ENCODE data around the gene CEP95.

The CEP95 gene

DNA sequence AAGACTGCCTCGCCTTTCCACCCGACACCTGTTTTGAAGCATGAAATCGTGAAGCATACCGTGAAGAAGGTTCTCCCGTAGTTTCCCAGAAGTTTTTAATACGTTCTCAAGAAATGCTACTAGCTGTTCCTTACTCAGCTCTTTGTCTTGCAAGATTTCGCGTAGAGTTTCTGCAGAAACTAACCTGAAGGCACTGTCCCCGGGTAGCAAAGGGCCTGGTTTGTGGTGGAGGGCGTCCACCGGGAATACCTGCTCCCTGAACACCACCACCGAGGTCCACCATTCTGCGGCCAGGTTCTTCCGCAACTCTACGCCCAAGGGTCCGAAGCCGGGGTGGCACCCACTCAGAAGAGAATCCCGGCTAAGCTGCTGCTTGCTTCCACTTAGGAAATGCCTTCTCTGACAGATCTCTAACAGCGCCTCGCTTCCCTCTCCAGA lies 10.4 kb upstream of the CEP95 start:
- DNase-seq, result no peak

DNA sequence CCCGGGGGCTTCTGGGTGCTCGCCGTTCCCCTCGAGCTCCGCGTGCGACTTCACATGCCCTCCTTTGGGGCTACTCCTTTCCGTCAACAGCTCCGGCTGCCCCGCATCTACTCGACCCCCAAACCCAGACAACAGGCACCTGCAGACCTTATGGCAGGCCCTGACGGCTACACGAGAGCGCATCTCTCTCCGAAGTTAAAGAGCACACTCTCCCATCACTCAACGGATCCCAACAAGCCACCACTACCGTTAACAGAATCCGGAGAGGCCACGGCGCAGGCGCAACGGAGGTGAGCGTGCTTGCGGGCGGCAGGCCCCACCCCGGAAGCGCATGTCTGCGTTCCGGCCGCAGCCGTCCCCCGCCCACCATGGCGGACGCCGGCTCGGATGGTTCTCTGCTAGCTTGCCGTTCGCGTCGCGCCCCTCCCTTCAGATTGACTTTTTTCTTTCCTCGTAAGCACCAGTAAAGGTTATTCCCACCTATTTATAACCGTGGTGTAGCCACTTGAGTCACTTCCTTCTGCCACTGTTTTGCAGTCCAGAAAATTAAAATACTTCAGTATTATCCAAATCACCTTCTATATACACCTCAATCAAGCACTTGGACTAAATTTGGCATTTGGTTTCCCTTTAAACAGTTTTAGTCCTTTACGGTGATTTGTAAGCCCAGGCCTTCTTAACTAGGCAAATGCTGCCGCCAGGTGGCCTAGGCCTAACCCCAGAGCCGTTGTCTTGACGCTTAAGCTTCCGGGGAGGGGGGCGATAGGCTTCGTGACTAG lies 9.8 kb upstream of the CEP95 start, which contains the start of gene POLG2:
Gene POLG2, minus strand, starts transcription at position 269 of the 779 bp plus-strand sequence. Its CDS starts 86 bp downstream, at position 183.
- DNase-seq, result peak; percentile 71 to 83

DNA sequence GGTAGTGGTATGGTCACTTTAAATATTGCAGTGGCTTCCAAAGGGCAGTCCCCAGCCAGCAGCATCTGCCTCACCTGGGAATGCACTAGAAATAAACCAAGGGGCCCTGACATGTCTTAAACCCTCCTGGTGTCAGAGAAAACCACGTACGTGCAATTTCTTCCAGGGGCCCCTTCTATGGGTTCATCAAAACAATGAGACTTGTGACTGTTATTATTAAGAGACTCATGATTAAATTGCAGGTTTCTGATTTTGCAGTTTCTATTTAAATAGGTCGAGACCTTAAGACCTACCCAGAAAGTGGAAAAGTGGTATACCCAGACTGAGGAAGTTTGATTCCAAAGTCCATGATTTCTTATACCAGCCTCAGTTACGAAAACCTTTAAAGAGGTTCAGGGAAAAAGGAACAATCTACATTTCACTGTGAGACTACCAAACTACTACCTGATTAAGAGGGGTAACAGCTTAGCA lies 9.2 kb upstream of the CEP95 start:
- DNase-seq, result peak in 1 of 2 experiments; percentile 38

DNA sequence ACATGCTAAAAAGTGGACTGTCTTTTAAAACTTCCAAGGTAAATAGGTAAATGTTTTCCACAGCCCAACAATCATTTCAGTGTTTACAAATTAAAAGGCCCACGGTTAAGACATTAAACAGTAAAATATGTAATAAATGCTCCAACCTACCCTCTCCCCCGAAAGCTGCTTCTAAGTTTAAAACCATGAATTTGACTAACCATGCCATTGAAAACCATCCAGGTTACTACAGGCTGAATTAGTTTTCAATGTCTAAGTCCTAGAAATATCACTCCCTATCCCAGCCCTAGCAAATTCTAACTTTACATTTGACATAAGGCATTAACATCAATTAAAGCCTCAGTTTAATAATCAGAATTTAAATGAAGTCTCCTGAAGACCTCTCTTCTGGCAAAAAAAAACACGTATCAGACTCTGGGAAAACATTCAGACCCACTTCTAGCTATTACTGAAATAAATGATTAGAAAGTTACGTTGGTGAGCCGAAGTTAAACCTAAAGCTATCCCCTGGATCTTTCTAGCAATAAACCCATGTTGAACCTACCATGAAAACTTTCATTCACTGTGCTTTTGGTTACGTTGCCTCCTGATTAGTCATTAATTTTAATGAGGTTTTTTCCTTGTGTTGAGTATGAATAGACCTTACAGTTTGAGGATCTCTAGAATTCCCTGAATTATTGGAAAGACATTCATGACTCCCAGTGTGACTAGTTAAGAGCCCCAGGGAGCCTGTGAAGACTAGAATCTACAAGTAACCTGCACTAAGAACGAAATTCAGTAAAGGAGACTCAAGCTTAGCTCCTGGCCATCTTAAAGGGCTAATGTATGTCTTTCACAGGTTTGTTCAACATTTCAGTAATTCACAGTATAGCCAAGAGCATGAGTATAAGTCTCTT lies 8.2 kb upstream of the CEP95 start:
- DNase-seq, result no peak

DNA sequence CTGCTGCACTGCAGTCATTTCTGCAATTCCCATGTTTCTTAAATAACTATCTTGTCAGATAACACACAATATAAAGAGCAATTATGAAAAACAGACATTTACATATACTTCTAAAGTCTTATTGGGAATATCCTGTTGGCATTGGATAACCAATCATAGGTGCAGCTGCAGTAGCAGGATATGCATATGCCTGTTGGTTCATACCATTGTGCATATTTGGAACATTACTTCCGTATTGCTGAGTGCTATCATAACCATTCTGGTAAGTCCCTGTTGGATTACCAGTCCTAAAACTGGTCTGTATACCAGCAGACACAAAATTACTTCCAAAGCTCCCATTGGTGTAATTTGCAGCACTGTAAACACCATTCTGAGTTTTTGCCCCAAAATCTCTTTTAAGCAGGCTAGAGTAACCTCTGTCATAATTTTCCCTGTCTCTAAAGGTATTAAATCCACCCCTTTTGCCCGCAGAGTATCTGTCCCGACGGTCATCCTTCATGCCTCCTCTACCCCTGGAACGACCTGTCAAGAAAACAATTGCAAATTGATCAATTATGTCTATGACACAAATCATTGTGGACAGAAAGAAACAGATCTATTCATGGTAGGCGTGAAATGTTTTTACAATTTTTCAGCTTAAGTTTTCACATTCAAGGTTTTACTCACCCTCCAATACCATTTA lies 6.8 kb upstream of the CEP95 start:
- DNase-seq, result no peak

DNA sequence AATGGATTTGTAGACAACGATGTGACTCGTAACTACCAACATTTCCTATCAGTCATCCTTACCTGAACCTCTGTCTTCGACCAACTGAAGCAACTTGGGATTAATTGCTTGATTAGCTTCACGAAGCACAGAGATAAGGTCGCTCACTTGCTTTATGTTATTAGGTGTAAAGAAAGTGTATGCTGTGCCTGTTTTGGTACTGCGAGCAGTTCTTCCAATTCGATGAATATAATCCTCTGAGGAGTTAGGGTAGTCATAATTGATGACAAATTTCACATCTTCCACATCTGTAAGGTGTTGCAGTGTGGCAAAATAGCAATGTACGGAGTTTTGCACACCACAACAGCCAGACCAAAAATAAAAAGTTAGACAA lies 6.3 kb upstream of the CEP95 start:
- no peak for DNase-seq

DNA sequence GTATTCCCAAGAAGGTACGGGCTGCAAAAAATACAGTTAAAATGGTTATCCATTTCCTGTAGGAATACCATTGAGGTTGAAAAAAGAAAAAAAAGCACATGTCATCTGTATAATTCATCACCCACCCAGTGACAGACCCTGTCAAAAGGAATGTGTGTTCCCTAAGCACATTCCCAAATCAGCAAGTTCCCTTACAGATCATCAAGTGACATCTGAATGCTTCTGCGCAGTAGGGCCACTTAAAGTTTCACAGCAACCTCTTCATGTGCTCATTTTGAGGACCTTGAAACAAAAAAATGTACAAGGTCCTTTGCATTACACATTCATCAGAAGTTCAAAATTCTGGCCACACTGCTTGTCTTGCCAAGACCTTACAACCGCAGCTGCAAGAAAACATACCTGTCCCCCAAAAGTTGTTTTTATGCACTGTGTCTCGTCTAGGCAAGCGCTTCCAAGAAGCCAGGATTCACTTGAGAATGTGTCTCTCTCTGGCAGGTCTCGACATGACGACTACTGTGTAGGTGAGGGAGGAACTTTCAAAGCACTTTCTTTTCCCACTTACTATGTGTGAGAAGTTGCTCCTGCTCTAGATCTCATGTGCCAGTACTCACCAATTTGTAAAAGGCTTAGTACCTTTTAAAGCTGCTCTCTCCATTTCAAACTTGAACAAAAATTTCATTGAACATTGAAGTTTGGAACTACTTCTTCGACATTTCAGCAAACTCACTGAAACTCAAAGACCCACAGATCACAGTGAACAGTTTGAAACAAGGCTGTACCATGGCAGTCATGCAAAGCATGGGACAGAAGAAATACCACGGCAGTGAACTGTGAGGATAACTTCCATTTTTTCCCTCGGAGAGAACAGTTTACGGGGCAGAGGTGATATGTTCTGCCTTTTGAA lies 5.7 kb upstream of the CEP95 start:
- DNase-seq, result no peak

DNA sequence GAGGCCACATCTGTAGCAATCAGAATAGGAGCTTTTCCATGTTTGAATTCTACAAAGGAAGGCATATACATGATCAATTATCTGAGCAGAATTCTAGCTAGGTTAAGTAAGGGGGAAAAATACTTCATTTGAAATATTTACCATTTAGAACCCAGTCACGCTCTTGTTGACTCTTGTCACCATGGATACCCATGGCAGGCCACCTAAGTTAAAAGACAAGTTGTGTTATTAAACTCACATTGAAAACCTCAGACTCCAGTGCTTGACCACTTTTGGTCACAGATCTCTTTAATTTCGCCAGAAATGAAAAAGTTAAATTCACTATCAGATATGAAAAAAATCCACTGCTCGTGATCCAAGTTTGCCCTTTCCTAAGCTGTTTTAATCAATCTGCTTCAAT lies 4.8 kb upstream of the CEP95 start:
- DNase-seq, result no peak

DNA sequence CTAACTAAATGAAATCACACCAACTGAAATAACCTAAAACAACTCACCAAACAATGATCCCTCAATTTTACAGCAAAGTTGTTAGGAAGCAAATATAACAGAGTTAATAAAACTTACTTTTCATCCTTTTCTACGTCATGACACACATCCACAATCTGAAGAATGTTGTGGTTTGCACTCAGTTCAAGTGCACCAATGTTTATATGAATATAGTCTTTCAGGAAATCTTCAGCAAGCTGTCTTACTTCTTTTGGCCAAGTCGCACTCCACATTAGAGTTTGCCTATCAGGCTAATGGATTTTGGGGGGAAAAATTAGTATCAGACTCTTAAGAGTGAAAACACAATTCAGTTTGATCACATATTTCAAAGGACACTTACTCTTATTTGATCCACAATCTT lies 4.0 kb upstream of the CEP95 start:
- no peak for DNase-seq

DNA sequence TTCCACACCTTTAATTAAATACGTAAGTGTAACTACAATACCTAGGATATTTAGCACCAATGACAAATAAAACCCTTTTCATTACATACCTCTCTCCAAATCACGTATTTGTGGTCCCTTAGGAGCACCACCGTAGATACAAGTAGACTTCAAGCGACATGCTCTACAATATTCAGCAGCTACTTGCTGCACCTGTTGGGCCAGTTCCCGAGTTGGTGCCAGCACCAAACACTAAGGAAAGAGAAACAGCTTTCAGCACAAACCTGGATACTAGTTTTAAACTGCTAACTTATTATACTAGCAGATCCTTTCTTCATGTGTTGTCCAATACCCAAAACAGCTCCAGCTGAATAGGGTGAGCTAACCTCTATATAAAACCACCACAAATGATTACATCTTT lies 3.4 kb upstream of the CEP95 start:
- DNase-seq, result no peak

DNA sequence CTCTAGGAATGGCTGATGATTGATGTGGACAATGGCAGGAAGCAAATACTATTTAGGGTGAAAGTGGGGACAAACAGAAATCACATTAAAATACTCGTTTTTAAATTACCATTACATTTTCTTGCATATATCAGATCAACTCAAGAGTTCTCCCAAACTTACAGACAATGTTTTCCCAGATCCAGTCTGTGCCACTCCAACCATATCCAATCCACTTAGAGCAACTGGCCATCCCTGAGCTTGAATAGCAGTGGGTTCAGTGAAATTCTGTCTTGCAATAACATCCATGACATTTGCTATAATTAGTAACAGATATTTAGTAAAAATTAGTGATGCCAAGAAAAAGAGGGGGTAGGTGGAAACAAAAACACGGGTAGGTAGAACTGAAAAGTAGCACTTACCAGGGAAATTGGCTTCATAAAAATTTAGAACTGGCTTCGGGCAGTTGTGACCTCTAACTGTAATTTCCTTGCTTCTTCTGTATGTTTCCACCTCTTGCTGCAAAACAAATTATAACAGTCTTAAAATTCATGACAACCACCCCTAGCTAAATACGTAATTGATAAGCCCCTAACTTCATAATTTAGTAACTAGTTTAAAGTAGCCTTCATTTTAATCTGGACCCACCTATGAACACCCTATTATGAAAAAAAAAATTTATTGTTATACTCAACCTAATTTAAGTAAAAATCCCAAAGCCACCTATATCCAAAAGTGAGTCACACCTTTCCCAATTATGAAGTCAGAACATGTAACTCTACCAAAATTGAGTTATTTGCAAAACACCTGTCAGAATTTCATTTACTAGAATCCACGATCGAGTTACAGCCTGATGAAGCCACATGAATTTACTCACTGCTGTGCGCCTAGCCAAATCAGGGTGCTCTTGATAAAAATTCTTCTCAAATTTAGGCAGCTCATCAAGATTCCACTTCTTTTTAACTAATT lies 2.7 kb upstream of the CEP95 start:
- no peak for DNase-seq

DNA sequence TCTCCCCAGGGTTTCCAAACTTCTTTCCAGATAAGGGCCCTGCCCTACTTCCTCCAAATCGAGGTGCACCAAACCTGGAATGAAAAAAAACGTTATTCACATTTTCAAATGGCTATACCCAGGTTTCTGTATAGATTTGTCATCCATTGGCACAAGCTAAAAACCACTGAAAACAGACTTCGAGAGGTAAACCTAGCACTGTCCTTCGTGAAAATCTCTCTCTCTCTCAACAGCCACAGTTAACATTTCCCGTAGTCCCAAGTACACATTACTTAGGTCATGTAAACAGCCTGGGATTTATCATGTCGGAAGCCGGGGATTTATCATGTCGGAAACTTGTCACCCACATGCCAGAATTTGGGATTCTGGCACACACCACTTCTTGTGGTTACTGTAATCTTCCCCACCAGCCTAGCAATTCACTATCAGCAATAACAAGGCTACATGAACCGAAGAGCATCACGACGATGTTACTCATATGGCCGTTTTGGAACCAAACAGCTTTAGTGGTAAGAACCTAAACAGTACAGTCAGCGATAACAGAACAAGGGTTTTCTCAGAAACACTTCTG lies 1.9 kb upstream of the CEP95 start:
- DNase-seq, result no peak

DNA sequence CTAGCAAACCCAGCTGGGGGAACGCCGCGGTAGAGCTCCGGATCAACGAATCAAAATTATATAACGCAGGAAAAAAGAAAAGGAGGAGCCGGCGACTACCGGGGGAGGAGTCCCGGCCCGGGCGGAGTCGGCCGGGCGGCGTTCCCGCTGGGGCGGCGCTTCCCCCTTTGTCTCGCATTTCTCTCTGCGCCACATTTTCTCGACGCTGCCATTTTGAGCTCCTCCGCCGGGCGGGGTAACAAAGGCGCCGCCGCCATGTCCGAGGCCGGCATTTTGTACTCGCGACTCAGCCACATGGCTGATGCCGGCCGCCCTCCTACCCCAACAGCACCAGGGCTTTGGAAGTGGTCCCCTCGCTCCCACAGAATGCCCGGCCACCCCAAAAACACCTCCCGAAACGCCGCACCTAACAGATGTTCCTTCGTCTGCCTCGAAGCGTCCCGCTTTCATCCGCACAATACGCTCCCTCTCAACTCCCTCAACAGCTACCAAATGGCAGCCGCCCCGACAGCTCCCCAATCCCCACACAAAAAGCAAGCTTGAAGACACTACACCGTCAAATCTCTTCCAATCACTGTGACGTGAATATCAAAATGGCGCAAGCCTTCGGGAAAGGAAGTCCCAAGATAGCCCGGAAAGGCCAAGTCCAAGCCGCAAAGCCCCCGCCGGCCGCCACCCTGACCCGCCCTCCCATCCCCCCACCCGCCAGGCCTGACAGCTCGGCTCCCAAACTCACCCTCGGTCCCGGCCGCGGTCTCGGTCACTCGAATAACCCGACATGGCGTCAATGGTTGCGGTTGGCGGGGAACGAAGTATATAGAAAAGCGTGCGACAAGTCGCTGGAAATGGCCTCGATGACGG lies 1.2 kb upstream of the CEP95 start:
- DNase-seq, result peak; percentile 47 to 54

DNA sequence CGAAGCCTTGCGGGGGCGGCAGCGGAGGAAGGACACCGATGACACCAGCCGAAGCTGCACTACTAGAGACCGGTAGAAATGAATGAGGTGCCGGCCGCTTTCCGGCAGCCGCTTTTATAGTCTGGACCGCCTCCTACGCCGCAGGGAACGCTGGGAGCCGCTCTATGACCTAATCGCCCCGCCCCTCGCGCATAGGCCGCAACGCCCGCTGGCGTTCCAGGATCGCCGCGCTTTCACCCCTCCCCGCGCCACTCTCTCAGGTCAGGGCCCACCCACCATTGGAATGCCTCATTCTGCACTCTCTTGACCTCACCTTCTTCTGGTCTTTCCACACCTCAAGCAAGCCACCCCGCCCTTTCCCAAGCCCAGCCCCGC lies 589 bp upstream of the CEP95 start, which contains the start of gene DDX5:
Gene DDX5, minus strand, starts transcription at position 89 of the 375 bp plus-strand sequence. CDS start 170 bp downstream, outside the sequence.
- DNase-seq, result peak; percentile 86 to 87

DNA sequence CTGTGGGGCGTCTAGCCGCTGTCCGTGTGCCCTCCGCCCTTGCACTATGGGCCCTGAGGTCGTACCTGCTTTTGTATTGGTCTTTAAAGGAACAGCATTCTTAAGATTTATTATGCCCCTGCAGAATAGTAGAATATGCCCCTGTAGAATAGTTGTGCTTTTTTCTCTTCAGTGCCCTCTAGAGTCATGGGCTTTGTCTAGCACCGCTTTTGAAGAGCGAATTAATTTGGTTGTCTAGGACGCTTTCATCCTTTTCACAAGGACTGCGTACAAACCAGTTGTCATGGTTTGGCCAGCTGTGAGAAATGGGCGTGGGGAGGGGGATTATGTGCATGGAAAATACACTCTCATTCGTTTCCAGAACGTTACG lies 621 bp downstream of the CEP95 start:
- peak; percentile 4 to 15 for DNase-seq

DNA sequence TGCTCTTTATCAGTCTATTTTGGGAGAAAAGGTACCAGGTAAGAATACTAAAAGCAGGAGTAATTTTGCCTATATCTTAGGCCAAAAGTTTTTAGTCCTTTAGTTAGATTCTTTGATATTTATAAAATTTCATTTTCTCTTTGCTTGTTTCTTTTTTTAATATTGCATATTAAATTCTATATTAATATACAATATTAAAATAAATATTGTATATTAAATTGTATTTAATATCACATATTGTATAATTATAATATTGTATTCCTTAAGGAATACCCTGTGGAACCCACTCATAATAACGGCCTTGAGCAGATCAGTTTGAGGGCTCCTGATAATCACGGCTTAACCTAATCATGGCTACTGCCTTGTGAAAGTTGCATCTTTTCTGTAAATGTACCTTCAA lies 1.9 kb downstream of the CEP95 start:
- DNase-seq, result no peak

DNA sequence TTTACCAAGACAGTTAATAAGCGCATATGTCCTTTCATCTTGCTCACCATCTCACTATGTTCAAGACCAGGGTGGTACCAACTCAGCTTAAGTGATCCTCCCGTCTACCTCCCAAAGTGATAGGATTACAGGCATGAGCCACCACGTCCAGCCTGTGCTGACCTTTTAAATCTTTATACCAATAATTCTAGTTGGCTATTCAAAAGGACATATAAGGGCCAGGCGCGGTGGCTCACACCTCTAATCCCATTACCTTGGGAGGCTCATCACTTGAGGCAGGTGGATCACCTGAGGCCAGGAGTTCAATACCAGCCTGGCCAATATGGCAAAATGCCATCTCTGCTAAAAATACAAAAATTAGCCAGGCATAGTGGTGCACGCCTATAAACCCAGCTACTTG lies 2.4 kb downstream of the CEP95 start:
- DNase-seq, result no peak

DNA sequence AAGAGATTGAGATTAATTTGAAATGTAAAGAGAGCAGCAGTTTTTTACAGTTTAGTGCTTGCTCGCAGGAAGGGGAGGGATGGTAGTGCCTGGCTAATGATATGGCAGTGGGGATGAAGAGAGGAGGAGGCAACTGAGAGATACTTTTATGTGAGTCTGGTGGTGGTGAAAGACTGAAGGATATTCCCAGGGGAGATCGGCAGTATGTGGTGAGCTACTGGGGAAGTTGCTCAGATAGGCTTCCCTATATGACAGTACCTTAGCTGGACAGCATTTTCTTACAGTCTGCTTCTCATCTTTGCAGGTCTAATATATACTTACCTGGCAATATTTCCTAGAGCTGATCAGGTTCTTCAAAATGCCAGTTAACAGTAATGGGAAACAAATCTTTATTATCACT lies 8.6 kb downstream of the CEP95 start:
- no peak for DNase-seq

DNA sequence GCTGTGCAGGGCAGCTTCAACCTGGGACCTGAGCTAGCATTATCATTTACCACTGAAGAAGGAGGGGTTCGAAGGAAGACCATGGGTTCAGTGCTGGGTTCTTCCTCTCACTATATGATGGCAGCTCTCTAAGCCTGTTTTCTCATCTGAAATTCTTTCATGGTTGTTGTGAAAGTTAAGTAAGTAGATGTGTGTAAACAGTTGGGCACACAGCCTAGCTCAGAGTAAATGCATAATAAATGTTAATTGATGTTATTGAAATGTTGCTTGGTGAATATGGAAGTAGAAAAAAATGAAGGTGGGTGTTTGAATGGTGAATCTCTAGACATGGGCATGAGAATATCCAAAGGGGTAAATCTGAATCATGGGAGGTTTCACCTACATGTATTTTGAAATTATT lies 9.1 kb downstream of the CEP95 start:
- DNase-seq, result no peak

DNA sequence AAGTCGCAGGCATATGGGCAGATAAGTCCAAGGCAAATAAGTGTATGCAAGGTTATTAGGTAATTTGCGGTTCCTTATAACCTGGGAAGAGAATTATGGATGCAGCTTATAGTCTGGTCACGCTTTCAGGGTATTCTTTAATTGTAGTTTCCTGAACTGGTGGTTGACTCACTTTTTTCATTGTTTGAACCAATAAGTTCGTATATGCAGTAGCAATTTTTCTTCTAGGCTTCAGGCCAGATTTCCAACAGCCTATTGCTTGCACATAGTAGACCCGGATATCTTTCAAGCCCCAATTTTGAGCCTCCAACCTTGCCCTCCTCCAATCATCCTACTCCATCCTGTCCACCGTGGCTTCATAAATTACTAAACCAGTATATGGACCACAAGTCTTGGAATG lies 12.8 kb downstream of the CEP95 start:
- DNase-seq, result no peak
